Lower lobe of right lung (tissue), 2 donors: ENCODE data around the gene TNFRSF13B. TPM values are rescaled to one million over a fixed set of nuclear protein-coding genes. Genes with fewer than 3 reads are reported as not detected.
"Not testable (repeated sequence)": the region's sequence is repeated elsewhere in the genome, so short reads cannot be mapped to it uniquely, and the experiment has no call there.

Experiments
- ATAC-seq, 2 donors: fragments of 200-7000 bp; cut with Tn5 transposase; one replicate each; pipeline ENCODE4 v1.9.1; 2020 to 2022; ENCODE audit warnings: mild to moderate bottlenecking in 2 of 2, moderate library complexity in 2 of 2
- DNase-seq: peaks from one replicate; pipeline ENCODE4 v3.0.0-alpha.2; 2020
- H3K27ac ChIP-seq: fragments of 200-600 bp; one replicate; pipeline ENCODE4 v1.8.0; 2022
- H3K27me3 ChIP-seq: fragments of 200-600 bp; one replicate; pipeline ENCODE4 v1.8.0; 2022; ENCODE audit warnings: low read depth
- H3K36me3 ChIP-seq: fragments of 200-600 bp; one replicate; pipeline ENCODE4 v1.8.0; 2022; ENCODE audit warnings: mild to moderate bottlenecking
- H3K4me1 ChIP-seq: fragments of 200-600 bp; one replicate; pipeline ENCODE4 v1.8.0; 2022
- H3K4me3 ChIP-seq: fragments of 200-600 bp; one replicate; pipeline ENCODE4 v1.8.0; 2022; ENCODE audit warnings: mild to moderate bottlenecking
- H3K9me3 ChIP-seq: fragments of 200-600 bp; one replicate; pipeline ENCODE4 v1.8.0; 2022
- CTCF ChIP-seq: fragments of 200-600 bp; IDR thresholded peaks from one replicate; pipeline ENCODE4 v1.8.0; 2022; ENCODE audit warnings: antibody characterized with exemption, mild to moderate bottlenecking
- intact Hi-C: fragments of 100-400 bp; cut with DNase I; formaldehyde crosslinking; loops from one replicate; pipeline ENCODE4 v1.11.0; 2022
- total RNA-seq: library from RNA; stranded (reverse); fragmentation: NEBNext Ultra II Directional; extraction: Animal tissue kit (Norgen Biotek cat#: 25700); gene quantifications from one replicate; pipeline ENCODE4 v1.2.1, GENCODE V29; 2021
- donor health status: DM: no; HTN: yes; CAD: no; lungs with severe emphysema.

Gene TNFRSF13B
- total RNA-seq, 1 donor from 2014 or later, result 0.27 TPM

DNA sequence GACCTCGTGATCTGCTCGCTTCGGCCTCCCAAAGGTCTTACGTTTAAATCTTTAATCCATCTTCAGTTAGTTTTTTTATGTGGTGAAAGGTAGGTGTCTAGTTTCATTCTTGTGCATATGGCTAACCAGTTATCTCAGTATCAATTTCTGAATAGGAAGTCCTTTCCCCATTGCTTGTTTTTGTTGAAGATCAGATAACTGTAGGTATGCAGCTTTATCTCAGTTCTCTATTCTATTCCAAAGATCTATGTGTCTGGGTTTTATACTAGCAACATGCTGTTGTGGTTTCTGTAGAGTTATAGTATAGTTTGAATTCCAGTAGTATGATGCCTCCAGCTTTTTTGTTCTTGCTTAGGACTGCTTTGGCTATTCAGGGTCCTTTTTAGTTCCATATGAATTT, 65.2 kb downstream of the TNFRSF13B start:
- ATAC-seq (no peak), DNase-seq (no peak)
- H3K4me3 ChIP-seq, result no peak overlapping the region
- no peaks in the 10 kb centered on the region for H3K27me3 ChIP-seq
- TF ChIP-seq CTCF, result no peak
- H3K27ac ChIP-seq, result no peak overlapping the region
- H3K9me3 ChIP-seq, result no peaks in the 10 kb centered on the region
- no peaks in the 10 kb centered on the region for H3K36me3 ChIP-seq
- no peaks in the 10 kb centered on the region for H3K4me1 ChIP-seq
- intact Hi-C loops, result no loop called here

DNA sequence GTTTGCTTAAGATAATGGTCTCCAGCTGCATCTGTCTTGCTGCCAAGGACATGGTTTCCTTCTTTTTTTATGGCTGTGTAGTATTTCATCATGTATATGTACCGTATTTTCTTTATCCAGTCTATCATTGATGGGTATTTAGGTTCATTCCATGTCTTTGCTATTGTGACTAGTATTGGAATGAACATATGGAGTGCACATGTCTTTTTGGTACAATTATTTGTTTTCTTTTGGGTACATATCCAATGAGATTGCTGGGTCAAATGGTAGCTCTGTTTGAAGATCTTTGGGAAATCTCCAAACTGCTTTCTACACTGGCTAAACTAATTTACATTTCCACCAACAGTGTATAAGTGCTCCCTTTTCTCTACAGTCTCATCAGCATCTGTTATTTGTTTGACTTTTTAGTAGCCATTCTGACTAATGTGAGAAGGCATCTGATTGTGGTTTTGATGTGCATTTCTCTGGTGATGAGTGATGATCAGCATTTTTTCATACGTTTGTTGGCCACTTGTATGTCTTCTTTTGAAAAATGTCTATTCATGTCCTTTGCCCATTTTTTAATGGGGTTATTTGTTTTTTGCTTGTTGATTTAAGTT, 66.2 kb downstream of the TNFRSF13B start:
- no peak for TF ChIP-seq CTCF
- Histone ChIP-seq H3K36me3 (no peaks in the 10 kb centered on the region), H3K27me3 (no peaks in the 10 kb centered on the region), H3K4me1 (no peaks in the 10 kb centered on the region), H3K4me3 (no peak overlapping the region), H3K27ac (no peak overlapping the region), H3K9me3 (no peaks in the 10 kb centered on the region)
- no peak for DNase-seq
- intact Hi-C loops, result no loop called here
- ATAC-seq, result no peak

DNA sequence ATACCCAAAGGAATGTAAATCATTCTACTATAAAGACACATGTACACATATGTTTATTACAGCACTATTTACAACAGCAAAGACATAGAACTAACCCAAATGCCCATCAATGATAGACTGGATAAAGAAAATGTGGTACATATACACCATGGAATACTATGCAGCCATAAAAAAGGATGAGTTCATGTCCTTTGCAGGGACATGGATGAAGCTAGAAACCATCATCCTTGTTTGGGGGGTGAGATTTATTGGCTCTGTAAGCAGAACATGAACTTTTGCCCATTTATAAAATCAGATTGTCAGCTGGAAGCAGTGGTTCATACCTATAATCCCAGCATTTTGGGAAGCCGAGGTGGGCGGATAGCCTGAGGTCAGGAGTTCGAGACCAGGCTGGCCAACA, 68.8 kb downstream of the TNFRSF13B start:
- ATAC-seq, H3K4me3 ChIP-seq, H3K27me3 ChIP-seq, DNase-seq, H3K4me1 ChIP-seq, H3K36me3 ChIP-seq, H3K27ac ChIP-seq, H3K9me3 ChIP-seq, intact Hi-C loops: not testable (repeated sequence)

GRCh38 chr17:16900288-16900882, 71.5 kb downstream of the TNFRSF13B start:
- H3K4me3 ChIP-seq, result no peak overlapping the region
- intact Hi-C loops, result no loop called here
- ATAC-seq, result no peak
- no peaks in the 10 kb centered on the region for H3K9me3 ChIP-seq
- no peaks in the 10 kb centered on the region for H3K36me3 ChIP-seq
- no peak for TF ChIP-seq CTCF
- no peak for DNase-seq
- no peaks in the 10 kb centered on the region for H3K27me3 ChIP-seq
- no peaks in the 10 kb centered on the region for H3K4me1 ChIP-seq
- H3K27ac ChIP-seq, result no peak overlapping the region

DNA sequence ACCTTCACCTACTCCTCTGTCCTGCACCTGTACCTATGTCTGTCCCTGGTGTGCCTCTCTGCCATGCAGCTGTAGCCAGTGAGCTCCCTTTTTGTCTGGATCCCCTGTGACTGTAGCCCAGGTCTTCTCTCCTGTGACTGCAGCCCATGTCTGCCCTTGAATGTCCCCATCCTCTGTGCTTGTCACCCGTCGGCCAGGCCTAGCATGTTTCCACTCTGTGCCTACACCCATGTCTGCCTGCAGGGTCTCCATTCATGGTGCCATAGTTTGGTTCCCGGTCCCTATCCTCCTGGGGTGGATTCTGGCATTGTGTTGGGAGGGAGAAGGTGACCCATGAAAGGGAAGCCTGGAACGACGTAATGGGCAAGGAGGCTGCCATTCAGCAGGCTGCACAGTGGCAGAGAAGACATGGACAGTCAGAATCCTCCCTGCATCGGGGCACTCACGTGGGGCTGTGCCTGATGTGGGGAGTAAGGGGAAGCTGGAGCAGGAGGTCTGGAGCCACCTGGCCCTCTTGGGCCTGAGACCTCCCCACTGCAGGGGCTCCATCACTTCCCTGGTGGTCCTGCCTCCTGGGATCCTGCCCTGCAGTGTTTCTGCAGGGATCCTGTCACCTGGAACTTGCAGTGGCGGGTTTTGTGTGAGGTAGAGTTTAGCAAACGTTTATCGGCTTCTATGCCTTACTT, 74.6 kb downstream of the TNFRSF13B start:
- intact Hi-C loops, H3K9me3 ChIP-seq, H3K4me3 ChIP-seq, DNase-seq, H3K4me1 ChIP-seq, H3K27me3 ChIP-seq, H3K27ac ChIP-seq, H3K36me3 ChIP-seq: not testable (repeated sequence)
- ATAC-seq, result peak in 1 of 2 donors; percentile 9

DNA sequence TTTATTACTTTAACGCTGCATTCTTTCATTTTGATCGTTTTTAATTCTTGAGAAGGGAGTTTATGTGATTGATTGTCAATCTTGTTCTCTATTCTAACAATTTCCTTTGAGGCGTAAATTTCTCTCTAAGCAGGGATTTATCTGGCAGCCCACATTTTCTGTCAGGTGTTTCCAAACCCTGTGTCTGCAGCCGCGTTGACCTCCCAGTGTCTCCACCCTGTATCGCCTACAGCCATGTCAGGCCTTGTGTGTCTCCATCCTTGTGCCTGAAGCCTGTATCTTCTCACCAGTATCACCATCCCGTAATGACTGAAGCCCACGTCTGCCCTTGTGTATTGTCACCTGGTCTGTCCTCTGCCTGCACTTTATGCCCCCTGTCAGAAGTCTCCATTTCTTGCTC, 75.7 kb downstream of the TNFRSF13B start:
- H3K36me3 ChIP-seq, H3K9me3 ChIP-seq, DNase-seq, H3K27ac ChIP-seq, intact Hi-C loops, H3K4me1 ChIP-seq, ATAC-seq, H3K4me3 ChIP-seq, H3K27me3 ChIP-seq: not testable (repeated sequence)

GRCh38 chr17:16893527-16893926, 78.4 kb downstream of the TNFRSF13B start:
- H3K36me3 ChIP-seq, H3K4me1 ChIP-seq, H3K4me3 ChIP-seq, H3K27ac ChIP-seq, intact Hi-C loops, DNase-seq, H3K9me3 ChIP-seq, ATAC-seq, H3K27me3 ChIP-seq: not testable (repeated sequence)

GRCh38 chr17:16892876-16893454, 79.0 kb downstream of the TNFRSF13B start:
- not testable (repeated sequence) for DNase-seq, ATAC-seq, H3K9me3 ChIP-seq

More at GRCh38 chr17:16892876-16893454, 79.0 kb downstream of the TNFRSF13B start:
- H3K36me3 ChIP-seq, H3K4me3 ChIP-seq, H3K27ac ChIP-seq, H3K27me3 ChIP-seq, intact Hi-C loops, H3K4me1 ChIP-seq: not testable (repeated sequence)
